KMS-11 (cell line): ENCODE results near the gene NEUROD4.

Experiments
- H2AFZ ChIP-seq: fragments of 200-600 bp; sonication (generic); 2 replicates; pipeline ENCODE4 v1.6.1; 2016; ENCODE audit warnings: antibody characterized with exemption, mixed run types, low read depth
- H3K27ac ChIP-seq: fragments of 200-600 bp; sonication (generic); 2 replicates; pipeline ENCODE4 v1.6.1; 2016; ENCODE audit warnings: mild to moderate bottlenecking, mixed run types
- H3K27me3 ChIP-seq: fragments of 200-600 bp; sonication (generic); 2 replicates; pipeline ENCODE4 v1.6.1; 2017; ENCODE audit warnings: mild to moderate bottlenecking, low read depth, mixed run types, moderate library complexity; ENCODE audit not compliant: insufficient read depth
- H3K36me3 ChIP-seq: fragments of 200-600 bp; sonication (generic); 2 replicates; pipeline ENCODE4 v1.6.1; 2017; ENCODE audit warnings: mild to moderate bottlenecking, mixed run types; ENCODE audit not compliant: insufficient read depth
- H3K4me1 ChIP-seq: fragments of 200-600 bp; sonication (generic); 2 replicates; pipeline ENCODE4 v1.6.1; 2016; ENCODE audit warnings: mild to moderate bottlenecking, low read depth, mixed run types; ENCODE audit not compliant: poor library complexity, severe bottlenecking
- H3K4me2 ChIP-seq: fragments of 200-600 bp; sonication (generic); 2 replicates; pipeline ENCODE4 v1.7.0; 2016; ENCODE audit warnings: mild to moderate bottlenecking, mixed run types
- H3K4me3 ChIP-seq: fragments of 200-600 bp; sonication (generic); IDR thresholded peaks from 2 replicates; pipeline ENCODE4 v1.6.1; 2017; ENCODE audit warnings: low read depth, low read length, mixed read lengths; ENCODE audit not compliant: insufficient read depth
- H3K79me2 ChIP-seq: fragments of 200-600 bp; sonication (generic); 2 replicates; pipeline ENCODE4 v1.6.1; 2016; ENCODE audit warnings: low read depth, mixed run types; ENCODE audit not compliant: insufficient read depth
- H3K9ac ChIP-seq: fragments of 200-600 bp; sonication (generic); 2 replicates; pipeline ENCODE4 v1.6.1; 2016; ENCODE audit warnings: mild to moderate bottlenecking, mixed run types
- H4K20me1 ChIP-seq: fragments of 200-600 bp; sonication (generic); 2 replicates; pipeline ENCODE4 v1.6.1; 2016; ENCODE audit warnings: mild to moderate bottlenecking, mixed run types; ENCODE audit not compliant: insufficient read depth
- TF ChIP-seq, protein P1 (sequence below): fragments of 200-600 bp; sonication (generic); conservative IDR thresholded peaks from 2 replicates; pipeline ENCODE4 v1.6.1; 2017; ENCODE audit warnings: low read depth, mild to moderate bottlenecking, antibody characterized with exemption, low read length, moderate library complexity, mixed read lengths

The NEUROD4 gene, protein sequence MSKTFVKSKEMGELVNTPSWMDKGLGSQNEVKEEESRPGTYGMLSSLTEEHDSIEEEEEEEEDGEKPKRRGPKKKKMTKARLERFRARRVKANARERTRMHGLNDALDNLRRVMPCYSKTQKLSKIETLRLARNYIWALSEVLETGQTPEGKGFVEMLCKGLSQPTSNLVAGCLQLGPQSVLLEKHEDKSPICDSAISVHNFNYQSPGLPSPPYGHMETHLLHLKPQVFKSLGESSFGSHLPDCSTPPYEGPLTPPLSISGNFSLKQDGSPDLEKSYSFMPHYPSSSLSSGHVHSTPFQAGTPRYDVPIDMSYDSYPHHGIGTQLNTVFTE

DNA sequence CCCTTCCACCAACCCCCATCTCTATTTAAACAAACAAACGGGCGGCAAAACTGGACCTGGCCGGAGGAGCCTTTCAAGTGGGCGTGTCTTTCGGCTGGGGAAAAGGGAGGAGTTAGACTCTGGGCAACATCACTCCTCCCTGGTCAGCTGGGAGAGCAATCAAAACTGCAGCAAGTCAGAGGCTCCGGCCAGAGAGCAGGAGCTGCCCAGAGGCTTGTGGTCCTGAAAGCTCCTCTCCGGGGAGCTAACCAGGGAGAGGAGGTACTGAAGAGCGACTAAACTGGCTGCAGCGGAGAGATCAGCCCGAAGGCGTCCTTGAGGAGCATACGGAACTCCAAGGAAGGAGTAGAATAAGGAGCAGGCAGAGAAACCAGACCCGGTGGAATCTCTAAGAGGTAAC, at the start of gene NEUROD4:
Gene NEUROD4 (plus strand): TSS at position 191 of the 400 bp plus-strand sequence. CDS start 6,466 bp downstream, outside the sequence.
- Histone ChIP-seq H4K20me1 (no peaks in the 10 kb centered on the region), H3K9ac (no peak within 1 kb of the TSS), H3K4me2 (no peak within 1 kb of the TSS)

DNA sequence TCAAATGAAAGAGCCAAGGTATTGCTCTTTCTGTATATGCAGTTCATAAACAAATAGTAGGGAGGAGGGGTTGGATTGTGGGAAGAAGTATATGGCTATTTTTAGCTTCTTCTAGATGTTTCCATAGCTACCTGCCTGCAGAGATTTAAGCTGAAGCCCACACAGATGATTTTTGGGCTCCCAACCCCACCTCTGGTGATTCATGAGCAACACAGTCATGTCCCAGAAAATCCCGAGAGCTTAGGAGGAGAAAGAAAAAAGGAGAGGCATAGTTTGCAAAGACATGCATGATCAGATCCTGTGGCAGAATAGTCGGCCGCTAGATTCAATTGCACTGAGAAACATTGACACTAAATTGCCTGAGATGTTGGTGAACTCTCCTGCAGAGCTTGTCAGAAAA, 49.0 kb upstream of the NEUROD4 start:
- Histone ChIP-seq H3K79me2 (no peaks in the 10 kb centered on the region), H3K27me3 (no peaks in the 10 kb centered on the region), H3K4me1 (no peaks in the 10 kb centered on the region), H3K4me3 (no peak overlapping the region), H3K9ac (no peak overlapping the region), H3K27ac (no peak overlapping the region), H3K36me3 (no peaks in the 10 kb centered on the region), H3K4me2 (no peak overlapping the region), H4K20me1 (no peaks in the 10 kb centered on the region), H2AFZ (no peak overlapping the region)
- TF ChIP-seq, protein P1, sequence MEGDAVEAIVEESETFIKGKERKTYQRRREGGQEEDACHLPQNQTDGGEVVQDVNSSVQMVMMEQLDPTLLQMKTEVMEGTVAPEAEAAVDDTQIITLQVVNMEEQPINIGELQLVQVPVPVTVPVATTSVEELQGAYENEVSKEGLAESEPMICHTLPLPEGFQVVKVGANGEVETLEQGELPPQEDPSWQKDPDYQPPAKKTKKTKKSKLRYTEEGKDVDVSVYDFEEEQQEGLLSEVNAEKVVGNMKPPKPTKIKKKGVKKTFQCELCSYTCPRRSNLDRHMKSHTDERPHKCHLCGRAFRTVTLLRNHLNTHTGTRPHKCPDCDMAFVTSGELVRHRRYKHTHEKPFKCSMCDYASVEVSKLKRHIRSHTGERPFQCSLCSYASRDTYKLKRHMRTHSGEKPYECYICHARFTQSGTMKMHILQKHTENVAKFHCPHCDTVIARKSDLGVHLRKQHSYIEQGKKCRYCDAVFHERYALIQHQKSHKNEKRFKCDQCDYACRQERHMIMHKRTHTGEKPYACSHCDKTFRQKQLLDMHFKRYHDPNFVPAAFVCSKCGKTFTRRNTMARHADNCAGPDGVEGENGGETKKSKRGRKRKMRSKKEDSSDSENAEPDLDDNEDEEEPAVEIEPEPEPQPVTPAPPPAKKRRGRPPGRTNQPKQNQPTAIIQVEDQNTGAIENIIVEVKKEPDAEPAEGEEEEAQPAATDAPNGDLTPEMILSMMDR: no peak

More for the DNA sequence above, at the start of gene NEUROD4:
- no peaks in the 10 kb centered on the region for H3K4me1 ChIP-seq
- TF ChIP-seq, protein P1: no peak
- no peak within 1 kb of the TSS for H2AFZ ChIP-seq
- no peak within 1 kb of the TSS for H3K27ac ChIP-seq
- H3K36me3 ChIP-seq: no peaks in the 10 kb centered on the region
- H3K79me2 ChIP-seq: no peaks in the 10 kb centered on the region
- no peaks in the 10 kb centered on the region for H3K27me3 ChIP-seq
- no peak within 1 kb of the TSS for H3K4me3 ChIP-seq

DNA sequence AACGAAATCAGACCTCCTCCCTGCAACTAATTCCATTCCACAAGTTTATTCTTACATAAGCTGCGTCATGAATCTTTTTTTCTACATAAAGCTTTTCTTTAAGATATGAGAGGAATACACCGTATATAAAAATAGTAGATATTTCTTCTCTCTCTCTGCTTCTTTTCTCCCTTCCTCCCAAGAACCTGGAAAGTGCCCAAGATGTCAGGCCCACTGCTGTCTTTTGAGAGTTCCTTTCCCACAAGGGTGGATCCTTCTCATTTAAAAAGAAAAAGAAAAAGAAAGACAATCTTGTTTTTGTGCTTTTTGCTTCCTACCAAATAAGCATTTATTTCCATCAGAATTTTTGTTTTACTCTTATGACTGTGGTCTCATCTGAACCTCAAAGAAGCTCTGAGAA, 46.2 kb upstream of the NEUROD4 start:
- Histone ChIP-seq H3K36me3 (no peaks in the 10 kb centered on the region), H3K9ac (no peak overlapping the region), H2AFZ (no peak overlapping the region), H3K4me2 (no peak overlapping the region), H3K27ac (no peak overlapping the region), H3K79me2 (no peaks in the 10 kb centered on the region), H4K20me1 (no peaks in the 10 kb centered on the region), H3K4me1 (no peaks in the 10 kb centered on the region), H3K4me3 (no peak overlapping the region), H3K27me3 (no peaks in the 10 kb centered on the region)
- TF ChIP-seq, protein P1: no peak

DNA sequence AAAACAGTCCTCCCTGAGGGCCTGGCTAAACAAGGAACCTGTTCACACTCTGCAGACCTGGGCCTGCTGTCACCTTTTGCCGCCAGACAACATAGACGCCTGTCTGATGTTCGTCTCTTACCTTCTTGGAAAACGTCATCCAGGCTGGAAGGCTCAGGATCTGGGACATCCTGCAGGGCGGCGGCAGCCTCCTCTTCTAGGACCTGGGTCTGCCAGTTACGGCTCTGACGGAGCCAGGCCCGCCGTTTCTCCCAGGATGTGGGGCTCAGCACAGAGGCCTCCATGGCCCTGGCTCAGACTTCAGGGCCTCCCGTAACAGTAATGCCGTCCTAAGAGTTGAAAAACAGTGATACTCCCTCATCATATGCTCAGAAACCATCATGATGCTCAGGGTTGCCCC, 45.5 kb upstream of the NEUROD4 start:
- H3K27me3 ChIP-seq: no peaks in the 10 kb centered on the region
- H3K4me3 ChIP-seq: no peak overlapping the region
- no peaks in the 10 kb centered on the region for H4K20me1 ChIP-seq
- H3K79me2 ChIP-seq: no peaks in the 10 kb centered on the region
- no peak overlapping the region for H3K27ac ChIP-seq
- no peak overlapping the region for H3K9ac ChIP-seq
- H3K4me1 ChIP-seq: no peaks in the 10 kb centered on the region
- TF ChIP-seq, protein P1: no peak
- no peaks in the 10 kb centered on the region for H3K36me3 ChIP-seq
- no peak overlapping the region for H3K4me2 ChIP-seq
- no peak overlapping the region for H2AFZ ChIP-seq
